Fibroblast of lung (primary cell): ENCODE data around the gene SOAT1. TPM values are rescaled to one million over a fixed set of nuclear protein-coding genes. Genes with fewer than 3 reads are reported as not detected.

Source experiments
- DNase-seq, 2 donors: peaks; one replicate each; pipeline versions ENCODE4 v3.0.0 to v3.0.0-alpha.2; 2010; ENCODE audit warnings: low read depth in 2 of 2
- H2AFZ ChIP-seq: 2 replicates; pipeline ENCODE4 v1.5.1; 2012; ENCODE audit warnings: low read length, control low read depth, inconsistent platforms
- H3K27ac ChIP-seq: 2 replicates; pipeline ENCODE4 v1.5.1; 2011; ENCODE audit warnings: low read length, control low read depth; ENCODE audit not compliant: insufficient read depth
- H3K27me3 ChIP-seq: 2 replicates; pipeline ENCODE4 v1.5.1; 2011; ENCODE audit warnings: mild to moderate bottlenecking, low read length; ENCODE audit not compliant: control insufficient read depth, insufficient read depth
- H3K36me3 ChIP-seq: 2 replicates; pipeline ENCODE4 v1.5.1; 2011; ENCODE audit warnings: low read length; ENCODE audit not compliant: control insufficient read depth, insufficient read depth
- H3K4me1 ChIP-seq: 2 replicates; pipeline ENCODE4 v1.5.1; 2011; ENCODE audit warnings: low read length; ENCODE audit not compliant: control insufficient read depth, insufficient read depth; ENCODE audit errors: extremely low read depth
- H3K4me2 ChIP-seq: 2 replicates; pipeline ENCODE4 v1.5.1; 2011; ENCODE audit warnings: low read length, control low read depth; ENCODE audit not compliant: insufficient read depth; ENCODE audit errors: extremely low read depth
- H3K4me3 ChIP-seq, 4 experiments: fragments of 200-600 bp in 1 of 4; sonication (generic) in 1 of 4; replicated peaks in 1 of 4; 2 replicates each; pipeline ENCODE4 v1.5.1; 2011 to 2016; ENCODE audit warnings: low read length in 4 of 4, low read depth in 3 of 4, mild to moderate bottlenecking in 3 of 4, control low read depth in 2 of 4, inconsistent platforms in 1 of 4, mixed read lengths in 1 of 4; ENCODE audit not compliant: insufficient read depth in 1 of 4; ENCODE audit errors: control extremely low read depth in 1 of 4
- H3K79me2 ChIP-seq: 2 replicates; pipeline ENCODE4 v1.5.1; 2012; ENCODE audit warnings: mild to moderate bottlenecking, low read length, inconsistent platforms; ENCODE audit not compliant: control insufficient read depth, insufficient read depth
- H3K9ac ChIP-seq: 2 replicates; pipeline ENCODE4 v1.5.1; 2011; ENCODE audit warnings: mild to moderate bottlenecking, low read length, control low read depth; ENCODE audit not compliant: insufficient read depth
- H3K9me3 ChIP-seq: 2 replicates; pipeline ENCODE4 v1.5.1; 2012; ENCODE audit warnings: low read depth, low read length; ENCODE audit not compliant: control insufficient read depth, insufficient read depth
- H4K20me1 ChIP-seq: 2 replicates; pipeline ENCODE4 v1.5.1; 2011; ENCODE audit warnings: low read length; ENCODE audit not compliant: control insufficient read depth, insufficient read depth; ENCODE audit errors: extremely low read depth
- EZH2 ChIP-seq: IDR thresholded peaks from 2 replicates; pipeline ENCODE4 v1.5.1; 2012; ENCODE audit warnings: low read length, control low read depth, mild to moderate bottlenecking; ENCODE audit errors: missing control alignments
- polyA plus RNA-seq, 2 donors: library from polyadenylated mRNA; depleted of rRNA in 1 of 2; stranded (reverse) in 1 of 2; unstranded in 1 of 2; fragments of >200 nt; gene quantifications; 2 replicates each; pipeline ENCODE4 v1.2.1, GENCODE V29; 2011 to 2012; ENCODE audit warnings: missing spikeins in 1 of 2
- total RNA-seq: library from RNA; depleted of rRNA; stranded (reverse); fragments of >200 nt; gene quantifications from 2 replicates; pipeline ENCODE4 v1.2.1, GENCODE V29; 2014
- TF ChIP-seq, protein P1 (sequence below), 2 donors: IDR thresholded peaks in 1 of 2; conservative IDR thresholded peaks in 1 of 2; 1 replicate in 1 of 2; 2 replicates in 1 of 2; pipeline ENCODE4 v1.5.1; 2011 to 2012; ENCODE audit warnings: low read length in 2 of 2, control low read depth in 1 of 2, inconsistent platforms in 1 of 2, low read depth in 1 of 2, mild to moderate bottlenecking in 1 of 2

Gene SOAT1
- total and polyA plus RNA-seq, 2 donors (not counting 1 experiment from before 2014, with no cell fraction given) = 50.5 to 64.1 TPM

DNA sequence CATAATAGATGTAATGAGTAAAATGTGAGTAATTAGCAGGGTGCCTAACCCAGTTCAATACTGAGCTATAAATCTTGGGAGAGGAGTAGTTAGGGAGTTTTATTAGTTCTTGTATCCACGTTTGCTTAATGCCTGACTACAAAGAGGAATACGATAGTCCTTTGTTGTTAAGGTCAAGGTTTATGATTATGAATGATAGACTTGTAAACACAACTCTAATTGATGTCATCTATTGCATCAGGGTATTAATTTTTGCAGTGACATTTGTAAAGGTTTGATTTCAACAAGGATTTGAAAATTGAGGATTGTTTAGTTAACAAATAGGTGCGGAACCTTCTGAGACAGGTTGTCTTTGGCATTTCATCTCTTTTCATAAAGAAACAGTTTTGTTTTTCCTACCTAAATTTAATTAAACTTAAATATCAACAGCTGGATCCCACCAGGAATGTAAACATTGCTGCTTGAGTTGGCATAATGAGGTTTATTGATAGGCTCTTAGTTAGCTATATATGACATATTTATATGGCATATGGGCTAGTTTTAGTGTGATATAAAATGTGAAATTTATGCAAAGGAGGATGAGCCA, 9.7 kb downstream of the SOAT1 start:
- H3K4me3 ChIP-seq = no peak overlapping the region
- H3K4me1 ChIP-seq = no peaks in the 10 kb centered on the region
- no peaks in the 10 kb centered on the region for H3K36me3 ChIP-seq
- no peaks in the 10 kb centered on the region for H4K20me1 ChIP-seq
- H3K9ac ChIP-seq = no peak overlapping the region
- no peak overlapping the region for H2AFZ ChIP-seq
- DNase-seq = no peak
- no peak overlapping the region for H3K27ac ChIP-seq
- no peaks in the 10 kb centered on the region for H3K27me3 ChIP-seq
- peaks cover 54% of the 10 kb centered on the region for H3K79me2 ChIP-seq
- no peak for TF ChIP-seq EZH2
- TF ChIP-seq, protein P1, sequence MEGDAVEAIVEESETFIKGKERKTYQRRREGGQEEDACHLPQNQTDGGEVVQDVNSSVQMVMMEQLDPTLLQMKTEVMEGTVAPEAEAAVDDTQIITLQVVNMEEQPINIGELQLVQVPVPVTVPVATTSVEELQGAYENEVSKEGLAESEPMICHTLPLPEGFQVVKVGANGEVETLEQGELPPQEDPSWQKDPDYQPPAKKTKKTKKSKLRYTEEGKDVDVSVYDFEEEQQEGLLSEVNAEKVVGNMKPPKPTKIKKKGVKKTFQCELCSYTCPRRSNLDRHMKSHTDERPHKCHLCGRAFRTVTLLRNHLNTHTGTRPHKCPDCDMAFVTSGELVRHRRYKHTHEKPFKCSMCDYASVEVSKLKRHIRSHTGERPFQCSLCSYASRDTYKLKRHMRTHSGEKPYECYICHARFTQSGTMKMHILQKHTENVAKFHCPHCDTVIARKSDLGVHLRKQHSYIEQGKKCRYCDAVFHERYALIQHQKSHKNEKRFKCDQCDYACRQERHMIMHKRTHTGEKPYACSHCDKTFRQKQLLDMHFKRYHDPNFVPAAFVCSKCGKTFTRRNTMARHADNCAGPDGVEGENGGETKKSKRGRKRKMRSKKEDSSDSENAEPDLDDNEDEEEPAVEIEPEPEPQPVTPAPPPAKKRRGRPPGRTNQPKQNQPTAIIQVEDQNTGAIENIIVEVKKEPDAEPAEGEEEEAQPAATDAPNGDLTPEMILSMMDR (conservative IDR thresholded peaks at IDR 0.05 in 1 of 2, IDR thresholded peaks at IDR 0.05 in 1 of 2; ENCODE audit: low read depth in 1 of 2, low read length in 2 of 2) = no peak
- no peak overlapping the region for H3K4me2 ChIP-seq
- H3K9me3 ChIP-seq = no peaks in the 10 kb centered on the region

DNA sequence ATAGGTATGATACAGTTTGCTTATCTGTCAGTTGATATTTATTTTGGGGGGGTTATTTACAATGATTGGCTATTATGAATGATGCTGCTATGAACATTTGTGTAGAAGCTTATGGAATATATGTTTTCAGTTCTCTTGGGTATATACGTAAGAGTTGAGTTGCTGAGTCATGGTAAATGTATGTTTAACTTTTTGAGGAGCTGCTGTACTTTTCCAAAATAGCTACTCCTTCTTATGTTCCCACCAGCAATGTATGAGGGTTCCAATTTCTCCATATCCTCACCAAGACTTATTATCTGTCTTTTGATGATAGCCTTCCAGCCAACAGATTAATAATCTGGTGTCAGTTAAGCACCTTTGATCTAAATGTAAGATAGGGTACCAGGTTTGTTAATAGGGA, 11.9 kb downstream of the SOAT1 start:
- Histone ChIP-seq H3K27me3 (no peaks in the 10 kb centered on the region), H4K20me1 (no peaks in the 10 kb centered on the region), H3K79me2 (peaks cover 44% of the 10 kb centered on the region), H3K4me1 (no peaks in the 10 kb centered on the region), H3K4me2 (no peak overlapping the region), H3K9me3 (no peaks in the 10 kb centered on the region), H3K9ac (no peak overlapping the region), H3K27ac (no peak overlapping the region), H3K36me3 (no peaks in the 10 kb centered on the region), H2AFZ (no peak overlapping the region), H3K4me3 (no peak overlapping the region)
- no peak for TF ChIP-seq EZH2
- TF ChIP-seq, protein P1 (conservative IDR thresholded peaks at IDR 0.05 in 1 of 2, IDR thresholded peaks at IDR 0.05 in 1 of 2; ENCODE audit: low read depth in 1 of 2, low read length in 2 of 2) = no peak
- DNase-seq = peak in 1 of 2 donors; percentile 40

DNA sequence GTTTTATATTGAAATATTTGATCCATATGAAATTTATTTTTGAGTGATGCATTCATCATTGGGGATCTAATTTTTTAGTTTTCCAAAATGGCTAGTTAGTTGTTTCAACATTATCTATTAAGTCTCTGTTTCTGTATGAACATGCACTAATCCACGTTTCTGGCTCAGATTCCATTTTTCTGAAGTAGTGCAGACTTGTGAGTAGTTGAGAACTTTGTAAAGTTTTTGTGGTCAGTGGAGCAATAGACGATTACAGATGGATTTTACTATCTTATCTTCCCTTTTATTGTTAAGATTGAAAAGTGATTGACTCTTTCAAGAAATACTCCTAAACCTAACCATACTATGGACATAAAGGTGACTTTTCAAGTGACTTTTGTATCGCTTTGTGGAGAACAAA, 16.7 kb downstream of the SOAT1 start:
- Histone ChIP-seq H3K27me3 (no peaks in the 10 kb centered on the region), H3K27ac (peak overlapping the region; percentile 76), H3K9me3 (no peaks in the 10 kb centered on the region), H3K79me2 (peaks cover 40% of the 10 kb centered on the region), H4K20me1 (no peaks in the 10 kb centered on the region), H3K9ac (no peak overlapping the region), H3K4me1 (peaks cover 2% of the 10 kb centered on the region), H3K4me3 (peak overlapping the region in 2 of 4 experiments; percentile 16 to 20), H2AFZ (no peak overlapping the region), H3K36me3 (no peaks in the 10 kb centered on the region), H3K4me2 (peak overlapping the region; percentile 54)
- peak; percentile 78 to 81 for DNase-seq
- no peak for TF ChIP-seq EZH2
- TF ChIP-seq, protein P1 (conservative IDR thresholded peaks at IDR 0.05 in 1 of 2, IDR thresholded peaks at IDR 0.05 in 1 of 2; ENCODE audit: low read depth in 1 of 2, low read length in 2 of 2) = no peak
